Coronary artery (tissue), 2 donors: Measurements from ENCODE around the gene BICC1.

Experiments
- DNase-seq: peaks from one replicate; pipeline ENCODE4 v3.0.0-alpha.2; 2017; ENCODE audit warnings: low spot score
- H3K27ac ChIP-seq, 2 donors: fragments of 200-600 bp; sonication (generic); one replicate each; pipeline ENCODE4 v1.5.1; 2016 to 2019
- H3K4me3 ChIP-seq: fragments of 200-600 bp; sonication (generic); 2 replicates; pipeline ENCODE4 v1.5.1; 2016; ENCODE audit warnings: mild to moderate bottlenecking, moderate library complexity
- TF ChIP-seq, protein P1 (sequence below): fragments of 200-600 bp; sonication (generic); IDR thresholded peaks from one replicate; pipeline ENCODE4 v1.5.1; 2019; ENCODE audit warnings: antibody characterized with exemption

BICC1 gene

DNA sequence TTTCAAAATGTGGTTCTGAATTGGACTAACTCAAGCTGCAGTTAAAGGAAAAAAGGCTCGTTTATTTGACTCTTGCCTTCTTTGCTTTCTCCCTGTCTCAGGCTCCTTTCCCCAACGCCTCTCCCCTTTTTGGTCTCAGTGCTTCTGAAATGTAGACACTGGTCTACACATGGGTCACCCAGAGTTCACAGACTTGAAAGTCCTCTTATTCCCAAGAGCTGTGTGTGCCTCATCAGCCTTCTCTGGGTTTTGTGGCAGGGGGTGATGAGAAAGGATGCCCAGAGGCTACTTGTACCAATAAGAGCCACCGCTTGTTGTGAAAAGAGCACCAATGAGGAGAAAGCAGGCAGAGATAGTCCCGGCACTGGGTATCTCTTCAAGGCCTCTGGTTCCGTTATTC lies 125.7 kb downstream of the BICC1 start:
- TF ChIP-seq, protein P1, sequence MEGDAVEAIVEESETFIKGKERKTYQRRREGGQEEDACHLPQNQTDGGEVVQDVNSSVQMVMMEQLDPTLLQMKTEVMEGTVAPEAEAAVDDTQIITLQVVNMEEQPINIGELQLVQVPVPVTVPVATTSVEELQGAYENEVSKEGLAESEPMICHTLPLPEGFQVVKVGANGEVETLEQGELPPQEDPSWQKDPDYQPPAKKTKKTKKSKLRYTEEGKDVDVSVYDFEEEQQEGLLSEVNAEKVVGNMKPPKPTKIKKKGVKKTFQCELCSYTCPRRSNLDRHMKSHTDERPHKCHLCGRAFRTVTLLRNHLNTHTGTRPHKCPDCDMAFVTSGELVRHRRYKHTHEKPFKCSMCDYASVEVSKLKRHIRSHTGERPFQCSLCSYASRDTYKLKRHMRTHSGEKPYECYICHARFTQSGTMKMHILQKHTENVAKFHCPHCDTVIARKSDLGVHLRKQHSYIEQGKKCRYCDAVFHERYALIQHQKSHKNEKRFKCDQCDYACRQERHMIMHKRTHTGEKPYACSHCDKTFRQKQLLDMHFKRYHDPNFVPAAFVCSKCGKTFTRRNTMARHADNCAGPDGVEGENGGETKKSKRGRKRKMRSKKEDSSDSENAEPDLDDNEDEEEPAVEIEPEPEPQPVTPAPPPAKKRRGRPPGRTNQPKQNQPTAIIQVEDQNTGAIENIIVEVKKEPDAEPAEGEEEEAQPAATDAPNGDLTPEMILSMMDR: no peak
- Histone ChIP-seq H3K4me3 (no peak overlapping the region), H3K27ac (peak overlapping the region in 1 of 2 donors; percentile 48)
- DNase-seq: no peak

DNA sequence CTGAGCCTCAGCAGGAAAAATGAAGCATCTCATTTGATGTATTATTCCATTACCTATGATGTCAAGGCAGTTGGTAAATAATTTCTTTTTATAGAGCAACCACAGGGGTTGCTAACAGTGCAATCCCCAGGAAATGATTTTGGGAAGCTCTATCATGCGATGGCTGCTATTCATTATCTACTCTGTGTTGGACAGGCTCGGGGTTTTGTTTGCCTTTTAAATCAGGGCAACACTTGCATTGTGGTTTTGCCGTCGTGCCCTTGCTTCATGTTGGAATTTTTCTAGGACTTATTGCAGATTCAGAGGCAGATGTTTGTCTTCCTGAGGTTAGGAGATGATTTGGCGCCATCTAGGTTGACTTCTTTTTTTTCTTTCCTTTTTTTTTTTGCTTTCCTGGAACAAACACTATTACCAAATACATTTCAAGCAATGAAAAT lies 128.4 kb downstream of the BICC1 start:
- Histone ChIP-seq H3K4me3 (no peak overlapping the region), H3K27ac (no peak overlapping the region)
- TF ChIP-seq, protein P1: no peak
- DNase-seq: no peak

DNA sequence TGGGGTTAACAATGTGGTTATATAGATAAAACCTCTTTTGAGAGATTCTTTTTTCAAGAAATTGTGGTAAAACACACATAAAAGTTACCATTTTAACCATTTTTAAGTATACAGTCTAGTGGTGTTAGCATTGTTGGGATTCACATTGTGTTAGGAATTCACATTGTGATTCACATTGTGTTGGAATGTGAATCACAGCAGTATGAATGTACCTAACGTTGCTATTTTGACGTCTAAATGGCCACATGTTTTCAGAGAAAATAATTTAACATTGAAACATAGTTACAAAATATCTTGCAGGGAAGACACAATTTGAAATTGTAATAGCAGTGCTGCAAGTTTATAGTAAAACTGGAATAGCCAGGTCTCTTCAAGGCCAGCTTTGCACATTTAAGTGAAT lies 129.0 kb downstream of the BICC1 start:
- TF ChIP-seq, protein P1: no peak
- Histone ChIP-seq H3K27ac (no peak overlapping the region), H3K4me3 (no peak overlapping the region)
- no peak for DNase-seq

DNA sequence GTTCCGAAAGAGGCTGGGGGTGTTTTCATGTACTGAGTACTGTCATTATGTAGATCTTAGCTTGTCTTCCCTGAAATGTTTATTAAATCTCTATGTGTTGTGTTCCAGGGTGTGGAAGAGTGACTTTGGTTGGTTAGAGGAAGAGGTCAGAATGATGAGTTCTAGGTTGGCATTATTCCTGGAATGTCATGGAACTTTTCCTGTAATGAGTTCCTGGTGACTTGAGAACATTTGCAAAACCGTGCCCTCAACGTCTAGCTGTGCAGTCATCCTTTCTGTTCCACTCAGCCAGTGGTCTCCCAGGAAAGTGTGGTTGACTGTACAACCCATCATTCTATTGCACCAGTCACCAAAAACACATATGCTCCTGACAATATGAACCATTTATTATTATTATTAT lies 129.6 kb downstream of the BICC1 start:
- Histone ChIP-seq H3K4me3 (no peak overlapping the region), H3K27ac (no peak overlapping the region)
- DNase-seq: no peak
- TF ChIP-seq, protein P1: no peak

DNA sequence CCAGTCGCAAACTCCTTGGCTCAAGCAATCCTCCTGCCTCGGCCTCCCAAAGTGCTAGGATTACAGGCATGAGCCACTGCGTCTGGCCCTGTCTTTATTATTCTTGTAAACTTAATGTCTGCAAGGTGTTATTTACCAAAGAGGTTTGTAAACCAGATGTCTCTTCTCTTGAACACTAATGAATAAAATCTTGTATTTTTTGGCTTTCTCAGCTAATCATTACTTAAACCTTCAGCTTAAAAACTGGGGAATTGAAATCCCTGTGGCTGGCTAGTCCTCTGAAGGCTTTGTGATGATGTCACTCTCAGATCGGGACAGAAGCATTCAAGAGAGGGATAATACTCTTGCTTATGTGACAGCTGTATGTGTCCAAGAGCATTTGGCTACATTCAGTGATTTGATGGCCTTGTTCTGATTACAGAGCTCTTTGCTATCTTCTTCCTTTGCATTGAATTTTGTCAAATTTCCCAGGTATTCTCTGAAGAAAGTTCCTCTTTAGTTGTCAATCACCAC lies 130.3 kb downstream of the BICC1 start:
- Histone ChIP-seq H3K27ac (no peak overlapping the region), H3K4me3 (no peak overlapping the region)
- DNase-seq: no peak
- TF ChIP-seq, protein P1: no peak

DNA sequence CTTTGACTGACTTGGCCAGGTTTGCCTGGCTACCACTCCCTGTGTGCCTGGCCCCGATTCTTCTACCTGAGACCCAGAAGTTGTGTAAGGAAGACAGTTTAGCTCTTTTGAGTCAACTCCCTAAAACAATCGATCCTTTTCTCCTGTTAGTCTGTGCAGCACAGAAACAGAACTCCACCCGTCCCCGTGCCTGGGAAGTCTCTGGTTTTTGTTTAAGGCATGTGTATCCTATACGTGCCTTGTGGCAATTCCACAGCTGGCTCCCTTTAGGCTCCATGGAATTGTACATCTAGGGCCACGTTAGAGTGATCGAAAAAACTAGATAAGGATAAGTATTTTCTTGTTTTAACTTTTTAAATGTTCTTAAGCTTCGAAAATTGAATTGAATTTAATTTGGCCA lies 131.6 kb downstream of the BICC1 start:
- Histone ChIP-seq H3K4me3 (no peak overlapping the region), H3K27ac (no peak overlapping the region)
- TF ChIP-seq, protein P1: no peak
- DNase-seq: no peak

DNA sequence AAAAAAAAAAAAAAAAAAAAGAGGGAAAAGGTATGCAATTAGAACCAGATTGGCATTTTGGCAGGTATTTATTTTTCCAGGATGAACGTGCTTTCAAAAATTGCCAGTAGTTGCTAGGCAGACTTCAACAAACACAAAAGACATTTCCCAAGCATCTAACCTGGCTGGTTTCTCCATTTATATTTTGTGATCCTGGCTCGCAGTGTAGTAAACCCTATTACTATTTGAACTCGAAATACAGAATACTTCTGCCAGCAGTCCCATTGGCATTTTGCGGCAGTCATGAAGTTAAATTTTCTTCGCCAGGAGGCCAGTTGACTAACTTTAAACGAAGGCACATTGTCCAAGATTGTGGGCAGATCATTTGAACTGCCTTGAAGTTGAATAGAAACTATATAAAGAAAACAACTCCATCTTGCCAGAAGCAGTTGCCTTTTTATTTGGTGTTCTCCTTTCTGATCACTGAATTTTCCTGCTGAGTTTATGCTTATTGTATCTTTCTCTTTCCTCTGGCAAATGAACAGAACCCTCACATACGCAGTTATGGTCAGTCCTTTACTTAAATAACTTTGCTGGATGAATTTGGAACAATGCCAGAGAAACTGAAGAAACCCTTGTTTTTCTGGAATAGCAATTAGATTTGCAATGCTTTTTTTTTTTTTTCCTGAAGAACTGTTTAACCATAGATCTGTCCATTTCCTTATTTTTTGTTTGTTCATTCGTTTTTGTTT lies 132.9 kb downstream of the BICC1 start:
- no peak overlapping the region for H3K4me3 ChIP-seq
- H3K27ac ChIP-seq: no peak overlapping the region
- DNase-seq: no peak
- TF ChIP-seq, protein P1: no peak
